ENCODE measurements around the gene CDC42EP4. TPM values are rescaled to one million over a fixed set of nuclear protein-coding genes. Genes with fewer than 3 reads are reported as not detected.
A peak's percentile ranks its signal among the peaks of the same experiment; 100 is the strongest.
"Not testable (repeated sequence)": the region's sequence is repeated elsewhere in the genome, so short reads cannot be mapped to it uniquely, and the experiment has no call there.

CDC42EP4 gene
- total RNA-seq, 1 donor from 2014 or later, result 41.9 TPM

DNA sequence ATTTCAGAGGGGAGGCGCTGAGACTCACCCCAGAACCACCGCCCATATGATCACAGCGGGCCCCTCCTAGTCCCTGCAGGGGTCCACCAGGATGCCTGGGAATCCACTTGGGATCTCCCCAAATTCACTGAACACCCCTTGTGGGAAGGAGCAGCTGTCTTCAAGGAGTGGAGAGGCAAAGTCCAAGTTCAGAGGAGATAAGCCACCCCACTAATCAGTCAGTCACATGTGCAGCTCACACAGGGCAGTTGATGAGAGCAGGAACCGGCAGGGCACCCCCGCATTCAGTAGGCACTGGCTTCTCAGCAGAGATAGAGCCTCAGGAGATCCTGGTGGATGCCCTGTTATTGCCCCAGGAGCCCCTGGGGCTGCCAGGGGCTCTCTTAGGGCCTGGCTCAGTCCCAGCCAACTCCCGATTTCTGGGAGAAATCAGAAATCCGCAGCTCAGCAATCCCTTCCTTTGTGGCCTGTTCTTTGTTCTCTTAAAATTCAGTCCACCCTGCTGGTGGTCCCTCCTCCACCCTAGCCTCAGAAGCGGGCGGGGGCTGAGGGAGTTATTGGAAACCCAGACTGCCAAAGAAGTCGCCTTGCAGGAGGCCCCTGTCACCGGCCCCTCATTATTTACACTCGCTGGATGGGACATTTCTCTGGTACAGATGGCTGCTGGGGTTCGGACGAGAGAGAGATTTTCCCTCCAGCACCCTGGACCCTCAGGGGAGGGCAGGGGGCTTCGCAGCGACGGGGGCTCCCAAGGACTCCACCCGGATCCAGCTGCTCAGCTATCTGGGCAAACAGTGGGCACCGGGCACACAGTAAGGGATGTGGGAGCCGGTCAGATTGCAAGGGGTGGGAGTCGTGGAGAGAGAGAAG is 1.8 kb downstream of the CDC42EP4 start:
- DNase-seq (ENCODE audit: low read depth), result no peak
- Histone ChIP-seq H3K27me3 (ENCODE audit: control insufficient read depth, insufficient read depth, low read length) (no peaks in the 10 kb centered on the region), H3K4me3 (ENCODE audit: low read depth, low read length) (peak overlapping the region; percentile 89), H3K36me3 (ENCODE audit: control insufficient read depth, insufficient read depth, low read length) (no peaks in the 10 kb centered on the region)
- TF ChIP-seq, protein P1, sequence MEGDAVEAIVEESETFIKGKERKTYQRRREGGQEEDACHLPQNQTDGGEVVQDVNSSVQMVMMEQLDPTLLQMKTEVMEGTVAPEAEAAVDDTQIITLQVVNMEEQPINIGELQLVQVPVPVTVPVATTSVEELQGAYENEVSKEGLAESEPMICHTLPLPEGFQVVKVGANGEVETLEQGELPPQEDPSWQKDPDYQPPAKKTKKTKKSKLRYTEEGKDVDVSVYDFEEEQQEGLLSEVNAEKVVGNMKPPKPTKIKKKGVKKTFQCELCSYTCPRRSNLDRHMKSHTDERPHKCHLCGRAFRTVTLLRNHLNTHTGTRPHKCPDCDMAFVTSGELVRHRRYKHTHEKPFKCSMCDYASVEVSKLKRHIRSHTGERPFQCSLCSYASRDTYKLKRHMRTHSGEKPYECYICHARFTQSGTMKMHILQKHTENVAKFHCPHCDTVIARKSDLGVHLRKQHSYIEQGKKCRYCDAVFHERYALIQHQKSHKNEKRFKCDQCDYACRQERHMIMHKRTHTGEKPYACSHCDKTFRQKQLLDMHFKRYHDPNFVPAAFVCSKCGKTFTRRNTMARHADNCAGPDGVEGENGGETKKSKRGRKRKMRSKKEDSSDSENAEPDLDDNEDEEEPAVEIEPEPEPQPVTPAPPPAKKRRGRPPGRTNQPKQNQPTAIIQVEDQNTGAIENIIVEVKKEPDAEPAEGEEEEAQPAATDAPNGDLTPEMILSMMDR (IDR thresholded peaks at IDR 0.05; ENCODE audit: insufficient read depth, low read length, poor library complexity, severe bottlenecking), result no peak

DNA sequence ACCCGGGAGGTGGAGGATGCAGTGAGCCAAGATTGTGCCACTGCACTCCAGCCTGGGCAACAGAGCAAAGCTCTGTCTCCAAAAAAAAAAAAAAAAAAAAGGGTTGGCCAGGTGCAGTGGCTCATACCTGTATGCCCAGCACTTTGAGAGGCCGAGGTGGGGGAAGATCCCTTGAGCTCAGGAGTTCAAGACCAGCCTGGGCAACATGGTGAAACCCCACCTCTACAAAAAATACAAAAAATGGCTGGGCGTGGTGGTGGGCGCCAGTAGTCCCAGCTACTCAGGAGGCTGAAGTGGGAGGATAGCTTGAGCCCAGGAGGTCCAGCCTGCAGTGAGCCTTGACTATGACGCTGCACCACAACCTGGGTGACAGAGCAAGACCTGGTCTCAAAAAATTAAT is 2.8 kb downstream of the CDC42EP4 start:
- not testable (repeated sequence) for H3K36me3 ChIP-seq (ENCODE audit: control insufficient read depth, insufficient read depth, low read length); DNase-seq (ENCODE audit: low read depth); H3K27me3 ChIP-seq (ENCODE audit: control insufficient read depth, insufficient read depth, low read length); H3K4me3 ChIP-seq (ENCODE audit: low read depth, low read length)

DNA sequence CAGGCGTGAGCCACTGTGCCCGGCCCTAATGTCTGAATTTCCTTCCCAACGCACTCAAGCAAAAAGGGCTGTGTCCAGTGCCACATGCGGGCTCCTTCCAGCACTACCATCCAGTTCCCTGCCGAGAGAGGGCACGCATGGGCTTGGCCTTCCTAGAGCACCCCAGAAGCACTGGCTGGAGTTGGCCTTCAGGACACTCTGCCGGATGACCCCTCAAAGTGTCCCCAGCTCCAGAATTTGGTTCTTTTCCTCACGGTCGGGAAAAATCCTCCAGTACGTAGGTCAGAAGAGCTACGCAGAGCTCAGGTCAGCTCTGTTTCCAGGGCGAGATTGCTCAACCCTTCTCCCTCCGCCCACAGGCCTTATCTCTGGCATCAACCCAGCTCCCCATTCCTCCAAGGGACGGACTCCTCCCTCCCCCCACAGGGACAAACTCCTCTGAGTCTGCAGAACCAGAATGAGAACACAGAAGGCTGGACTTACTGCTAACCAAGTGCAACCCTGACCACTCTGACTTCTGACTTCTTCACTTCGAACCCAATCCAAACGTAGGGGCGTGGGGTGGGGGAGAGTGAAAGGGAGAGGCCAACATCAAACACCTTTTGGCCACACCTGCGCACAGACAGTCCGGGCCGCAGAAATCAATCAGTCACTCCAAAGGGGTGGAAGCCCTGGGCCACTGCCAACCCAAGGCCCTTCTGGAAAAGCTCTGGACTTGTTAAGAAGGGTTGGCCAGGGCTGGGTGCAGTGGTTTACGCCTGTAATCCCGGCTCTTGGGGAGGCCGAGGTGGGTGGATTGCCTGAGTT is 3.6 kb downstream of the CDC42EP4 start:
- H3K27me3 ChIP-seq (ENCODE audit: control insufficient read depth, insufficient read depth, low read length), result no peaks in the 10 kb centered on the region
- peak overlapping the region; percentile 5 for H3K4me3 ChIP-seq (ENCODE audit: low read depth, low read length)
- peak; percentile 51 for DNase-seq (ENCODE audit: low read depth)
- TF ChIP-seq, protein P1 (IDR thresholded peaks at IDR 0.05; ENCODE audit: insufficient read depth, low read length, poor library complexity, severe bottlenecking), result no peak
- H3K36me3 ChIP-seq (ENCODE audit: control insufficient read depth, insufficient read depth, low read length), result no peaks in the 10 kb centered on the region

DNA sequence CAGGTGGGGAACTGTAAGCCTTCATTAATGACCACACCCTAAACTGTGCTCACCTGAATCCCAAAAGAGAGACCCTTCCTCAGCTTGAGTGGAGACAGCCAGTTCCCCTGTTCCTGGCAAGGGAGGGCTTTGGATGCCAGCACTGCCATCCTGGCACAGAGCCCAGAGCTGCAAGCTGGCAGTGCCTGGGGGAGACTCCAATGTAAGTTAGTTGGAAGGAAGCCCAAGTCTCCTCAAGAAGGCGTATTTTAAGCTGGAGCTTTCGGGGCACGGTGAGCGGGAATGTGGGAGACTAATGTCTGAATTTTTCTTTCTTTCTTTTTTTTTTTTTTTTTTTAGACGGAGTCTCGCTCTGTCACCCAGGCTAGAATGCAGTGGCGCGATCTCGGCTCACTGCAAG is 4.7 kb downstream of the CDC42EP4 start:
- Histone ChIP-seq H3K4me3 (ENCODE audit: low read depth, low read length) (no peak overlapping the region), H3K27me3 (ENCODE audit: control insufficient read depth, insufficient read depth, low read length) (no peaks in the 10 kb centered on the region), H3K36me3 (ENCODE audit: control insufficient read depth, insufficient read depth, low read length) (no peaks in the 10 kb centered on the region)
- DNase-seq (ENCODE audit: low read depth), result no peak
- TF ChIP-seq, protein P1 (IDR thresholded peaks at IDR 0.05; ENCODE audit: insufficient read depth, low read length, poor library complexity, severe bottlenecking), result no peak

DNA sequence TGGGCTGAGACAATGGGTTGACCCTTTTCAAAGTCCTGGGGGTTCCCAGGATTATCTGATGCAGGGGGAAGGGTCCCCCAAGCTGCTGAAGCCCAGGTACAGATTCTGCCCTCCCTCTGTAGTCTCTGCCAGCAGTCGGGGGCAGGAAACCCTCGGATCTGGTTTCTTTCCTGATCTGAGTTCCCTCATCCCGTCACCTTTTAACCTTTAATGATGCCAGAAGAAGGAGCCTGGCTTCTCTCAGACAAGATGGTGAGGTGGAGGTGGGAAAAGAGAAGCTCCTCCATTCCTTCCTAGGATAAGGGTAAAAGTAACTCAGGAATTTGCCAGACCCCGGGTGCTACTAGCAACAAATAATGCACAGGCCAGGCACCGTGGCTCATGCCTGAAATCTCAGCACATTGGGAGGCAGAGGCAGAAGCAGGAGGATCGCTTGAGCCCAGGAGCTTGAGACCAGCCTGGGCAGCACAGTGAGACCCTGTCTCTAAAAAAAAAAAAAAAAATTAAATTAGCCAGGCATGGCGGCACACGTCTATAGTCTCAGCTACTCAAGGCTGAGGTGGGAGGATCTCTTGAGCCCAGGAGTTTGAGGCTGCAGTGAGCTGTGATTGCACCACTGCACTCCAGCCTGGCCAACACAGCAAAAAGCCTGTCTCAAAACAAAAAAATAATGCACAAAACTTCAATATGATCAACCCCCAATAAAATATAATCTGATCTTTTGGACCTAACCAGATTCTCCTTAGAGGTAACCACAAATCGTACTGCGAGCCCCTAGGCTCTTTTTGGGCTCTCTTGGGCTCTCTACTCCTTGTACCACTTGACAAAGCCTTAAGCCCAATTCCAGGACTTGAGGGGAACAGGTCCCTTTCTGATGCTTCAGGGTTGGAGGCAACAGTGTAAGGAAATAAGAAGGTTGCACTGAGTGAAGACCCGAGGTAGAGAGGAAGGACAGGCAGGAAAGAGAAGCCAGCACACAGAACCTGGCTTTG is 5.7 kb downstream of the CDC42EP4 start:
- TF ChIP-seq, protein P1 (IDR thresholded peaks at IDR 0.05; ENCODE audit: insufficient read depth, low read length, poor library complexity, severe bottlenecking), result no peak
- H3K4me3 ChIP-seq (ENCODE audit: low read depth, low read length), result no peak overlapping the region
- no peak for DNase-seq (ENCODE audit: low read depth)
- H3K36me3 ChIP-seq (ENCODE audit: control insufficient read depth, insufficient read depth, low read length), result no peaks in the 10 kb centered on the region
- H3K27me3 ChIP-seq (ENCODE audit: control insufficient read depth, insufficient read depth, low read length), result no peaks in the 10 kb centered on the region
